ENCODE measurements around the gene APH1B. TPM values are rescaled to one million over a fixed set of nuclear protein-coding genes. Genes with fewer than 3 reads are reported as not detected.

Gene APH1B
- 4.0 and 4.1 TPM in 2 replicates for total RNA-seq

GRCh38 chr15:63277038-63277892 lies at the start of gene APH1B:
Gene APH1B, plus strand, starts transcription at chr15:63277605. Its CDS starts 19 bp downstream, at chr15:63277624.

Other genes starting within 250 kb of the APH1B start
- 183 and 511 TPM in 2 replicates for gene TPM1, start 234.9 kb upstream of the APH1B start, total RNA-seq
- gene LACTB, start 155.7 kb upstream of the APH1B start, total RNA-seq: 16.1 and 28.1 TPM in 2 replicates
- 83.1 and 122 TPM in 2 replicates for gene RPS27L, start 120.1 kb upstream of the APH1B start, total RNA-seq
- 27.3 and 32.1 TPM in 2 replicates for gene RAB8B, start 88.0 kb upstream of the APH1B start, total RNA-seq
- gene CA12, start 104.2 kb downstream of the APH1B start, total RNA-seq: 38.3 and 211 TPM in 2 replicates
- 68.9 and 70.4 TPM in 2 replicates for gene USP3, start 227.0 kb downstream of the APH1B start, total RNA-seq

Measured in nasal cavity respiratory epithelium epithelial cell of viscerocranial mucosa (primary cell).